Frontal cortex (tissue), 4 donors: ENCODE measurements around the gene AMZ2. TPM values are rescaled to one million over a fixed set of nuclear protein-coding genes. Genes with fewer than 3 reads are reported as not detected.
"Not testable (repeated sequence)": the region's sequence is repeated elsewhere in the genome, so short reads cannot be mapped to it uniquely, and the experiment has no call there.

ENCODE experiments used
- DNase-seq, 2 donors: peaks; one replicate each; pipeline ENCODE4 v3.0.0; 2012; ENCODE audit warnings: low spot score in 2 of 2
- FAIRE-seq: peaks from 2 replicates; lab custom pipeline; 2012; peaks lifted over from hg19 to GRCh38; lab: Jason Lieb, UNC
- total RNA-seq: library from RNA; depleted of rRNA; stranded (reverse); fragments of >200 nt; gene quantifications from one replicate; pipeline ENCODE4 v1.2.3, GENCODE V29; 2014
- donor health status: control.
- donor health status: control.
- donor health status: control.

AMZ2 gene
- total RNA-seq, 1 donor from 2014 or later = 75.4 TPM

GRCh38 chr17:68215453-68215852, 32.4 kb upstream of the AMZ2 start:
- DNase-seq, FAIRE-seq: not testable (repeated sequence)

GRCh38 chr17:68219429-68219828, 28.4 kb upstream of the AMZ2 start:
- not testable (repeated sequence) for FAIRE-seq, DNase-seq

- not testable (repeated sequence) for FAIRE-seq, DNase-seq
These were observed 27.7 kb upstream of the AMZ2 start for GRCh38 chr17:68220186-68220585.

- DNase-seq, FAIRE-seq: not testable (repeated sequence)
These were observed 27.1 kb upstream of the AMZ2 start for GRCh38 chr17:68220786-68221185.

GRCh38 chr17:68221786-68222185, 26.1 kb upstream of the AMZ2 start:
- DNase-seq (no peak), FAIRE-seq (no peak)

- no peak for FAIRE-seq
These were observed 25.2 kb upstream of the AMZ2 start for GRCh38 chr17:68222606-68223005.

GRCh38 chr17:68225055-68225454, 22.8 kb upstream of the AMZ2 start:
- not testable (repeated sequence) for FAIRE-seq, DNase-seq

More at GRCh38 chr17:68222606-68223005, 25.2 kb upstream of the AMZ2 start:
- DNase-seq = no peak

- DNase-seq, FAIRE-seq: not testable (repeated sequence)
These were observed 19.7 kb upstream of the AMZ2 start for GRCh38 chr17:68228039-68228680.

GRCh38 chr17:68228817-68229570, 18.8 kb upstream of the AMZ2 start:
- DNase-seq = no peak
- no peak for FAIRE-seq

- DNase-seq = no peak
- FAIRE-seq = no peak
These were observed 18.2 kb upstream of the AMZ2 start for GRCh38 chr17:68229619-68230018.

GRCh38 chr17:68231131-68231530, 16.7 kb upstream of the AMZ2 start:
- DNase-seq, FAIRE-seq: not testable (repeated sequence)

GRCh38 chr17:68231541-68231940, 16.3 kb upstream of the AMZ2 start:
- DNase-seq (no peak), FAIRE-seq (no peak)

- FAIRE-seq, DNase-seq: not testable (repeated sequence)
These were observed 15.1 kb upstream of the AMZ2 start for GRCh38 chr17:68232741-68233140.

- not testable (repeated sequence) for DNase-seq, FAIRE-seq
These were observed 13.0 kb upstream of the AMZ2 start for GRCh38 chr17:68234726-68235335.

GRCh38 chr17:68235336-68235791, 12.5 kb upstream of the AMZ2 start:
- not testable (repeated sequence) for FAIRE-seq, DNase-seq

GRCh38 chr17:68237369-68238163, 10.3 kb upstream of the AMZ2 start:
- DNase-seq, FAIRE-seq: not testable (repeated sequence)

GRCh38 chr17:68238164-68238870, 9.5 kb upstream of the AMZ2 start:
- no peak for FAIRE-seq
- no peak for DNase-seq

GRCh38 chr17:68238871-68239253, 9.0 kb upstream of the AMZ2 start:
- DNase-seq = no peak
- FAIRE-seq = no peak
